Adrenal gland (tissue), 5 donors: ENCODE results near the gene ACOX1.

Experiments
- POLR2A ChIP-seq, 2 donors: fragments of 450-650 bp; IDR thresholded peaks; one replicate each; pipeline ENCODE4 v1.6.1; 2017; ENCODE audit warnings: antibody characterized with exemption in 2 of 2, mild to moderate bottlenecking in 2 of 2, moderate library complexity in 1 of 2
- TF ChIP-seq, protein P1 (sequence below), 6 experiments: fragments of 450-650 bp in 4 of 6; fragments of 200-600 bp in 2 of 6; sonication (generic) in 1 of 6; IDR thresholded peaks; 1 replicate in 5 of 6; 2 replicates in 1 of 6; pipeline versions ENCODE4 v1.5.1 to v1.8.0; 2016 to 2021; ENCODE audit warnings: antibody characterized with exemption in 6 of 6, mild to moderate bottlenecking in 2 of 6, moderate library complexity in 1 of 6
- donor health status: DM: no; HTN: no; CAD: no.

DNA sequence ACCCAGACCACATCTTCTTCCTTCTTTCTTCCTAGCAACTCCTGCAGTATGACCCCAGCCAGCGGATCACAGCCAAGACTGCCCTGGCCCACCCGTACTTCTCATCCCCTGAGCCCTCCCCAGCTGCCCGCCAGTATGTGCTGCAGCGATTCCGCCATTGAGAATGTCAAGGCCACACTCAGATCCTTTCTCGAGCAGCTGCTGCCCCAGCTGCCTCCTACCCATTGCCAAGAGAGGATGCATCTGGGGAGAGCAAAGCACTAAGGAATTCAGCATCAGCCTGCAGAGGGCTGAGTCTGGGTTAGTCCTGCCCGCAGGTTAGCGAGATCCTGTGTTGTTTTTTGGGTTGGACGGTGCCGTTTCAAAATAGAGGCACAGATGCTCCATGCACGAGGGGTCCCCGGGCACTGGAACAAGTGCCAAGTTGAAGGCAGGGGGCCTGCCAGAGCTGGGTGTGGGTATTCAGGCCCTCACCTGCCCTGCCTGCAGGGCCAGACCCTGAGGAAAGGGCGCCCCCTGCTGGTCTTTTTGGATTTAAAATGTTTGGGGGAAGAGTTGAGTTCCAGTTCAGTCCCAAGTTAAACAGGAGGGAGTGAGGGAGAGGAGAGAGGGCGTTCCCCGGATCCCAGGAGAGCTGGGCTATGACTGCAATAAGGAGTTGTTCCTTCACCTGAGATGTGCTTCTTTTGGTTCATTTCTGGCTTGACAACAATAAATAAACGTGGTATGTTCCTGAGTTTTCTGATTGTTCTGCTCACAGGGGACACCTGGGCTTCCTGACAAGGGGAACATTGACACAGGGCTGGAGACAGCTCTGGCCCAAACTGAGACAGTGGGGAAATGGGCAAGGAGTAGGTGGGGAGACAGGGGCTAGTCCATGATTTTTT, 26.5 kb upstream of the ACOX1 start:
- TF ChIP-seq, protein P1, sequence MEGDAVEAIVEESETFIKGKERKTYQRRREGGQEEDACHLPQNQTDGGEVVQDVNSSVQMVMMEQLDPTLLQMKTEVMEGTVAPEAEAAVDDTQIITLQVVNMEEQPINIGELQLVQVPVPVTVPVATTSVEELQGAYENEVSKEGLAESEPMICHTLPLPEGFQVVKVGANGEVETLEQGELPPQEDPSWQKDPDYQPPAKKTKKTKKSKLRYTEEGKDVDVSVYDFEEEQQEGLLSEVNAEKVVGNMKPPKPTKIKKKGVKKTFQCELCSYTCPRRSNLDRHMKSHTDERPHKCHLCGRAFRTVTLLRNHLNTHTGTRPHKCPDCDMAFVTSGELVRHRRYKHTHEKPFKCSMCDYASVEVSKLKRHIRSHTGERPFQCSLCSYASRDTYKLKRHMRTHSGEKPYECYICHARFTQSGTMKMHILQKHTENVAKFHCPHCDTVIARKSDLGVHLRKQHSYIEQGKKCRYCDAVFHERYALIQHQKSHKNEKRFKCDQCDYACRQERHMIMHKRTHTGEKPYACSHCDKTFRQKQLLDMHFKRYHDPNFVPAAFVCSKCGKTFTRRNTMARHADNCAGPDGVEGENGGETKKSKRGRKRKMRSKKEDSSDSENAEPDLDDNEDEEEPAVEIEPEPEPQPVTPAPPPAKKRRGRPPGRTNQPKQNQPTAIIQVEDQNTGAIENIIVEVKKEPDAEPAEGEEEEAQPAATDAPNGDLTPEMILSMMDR (IDR thresholded peaks at IDR 0.05), result peak; percentile 74 to 92 (median 82)
- TF ChIP-seq POLR2A (IDR thresholded peaks at IDR 0.05), result no peak
